Measurements from ENCODE around the gene ZNF264.
"Not testable (repeated sequence)": the region's sequence is repeated elsewhere in the genome, so short reads cannot be mapped to it uniquely, and the experiment has no call there.

The ZNF264 gene

GRCh38 chr19:57191141-57192076 is at the start of gene ZNF264:
Gene ZNF264 (plus strand): TSS chr19:57191500. CDS start chr19:57191914, 414 bp downstream.
- DNase-seq (ENCODE audit: low read depth), result peak; percentile 81

DNA sequence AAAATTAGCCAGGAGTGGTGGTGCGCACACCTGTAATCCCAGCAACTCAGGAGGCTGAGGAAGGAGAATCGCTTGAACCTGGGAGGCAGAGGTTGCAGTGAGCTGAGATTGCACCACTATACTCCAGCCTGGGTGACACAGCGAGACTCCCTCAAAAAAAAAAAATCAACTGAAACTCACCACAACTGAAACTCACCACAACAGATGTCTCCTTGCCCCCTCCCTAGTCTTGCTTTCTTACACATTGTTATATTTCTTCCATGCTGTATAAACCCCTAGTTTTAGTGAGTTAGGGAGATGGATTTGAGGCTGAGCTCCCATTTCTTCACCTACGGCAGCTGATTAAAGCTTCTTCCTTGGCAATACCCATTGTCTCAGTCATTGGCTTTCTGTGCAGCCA is 49.6 kb upstream of the ZNF264 start:
- DNase-seq (ENCODE audit: low read depth), result no peak

- DNase-seq (ENCODE audit: low read depth), result no peak
These were observed 38.4 kb upstream of the ZNF264 start for GRCh38 chr19:57152921-57153320.

- DNase-seq (ENCODE audit: low read depth), result no peak
These were observed 29.2 kb upstream of the ZNF264 start for GRCh38 chr19:57161985-57162539.

- no peak for DNase-seq (ENCODE audit: low read depth)
These were observed 25.5 kb upstream of the ZNF264 start for GRCh38 chr19:57165846-57166245.

GRCh38 chr19:57167385-57167784 is 23.9 kb upstream of the ZNF264 start, which contains the start of gene DUXA:
Gene DUXA (minus strand): TSS chr19:57167485. CDS start chr19:57167443, 42 bp downstream.
- DNase-seq (ENCODE audit: low read depth), result no peak

GRCh38 chr19:57171551-57172081 is 19.7 kb upstream of the ZNF264 start:
- no peak for DNase-seq (ENCODE audit: low read depth)

- no peak for DNase-seq (ENCODE audit: low read depth)
These were observed 999 bp upstream of the ZNF264 start for GRCh38 chr19:57190301-57190700.

GRCh38 chr19:57192077-57192420 is 749 bp downstream of the ZNF264 start:
- no peak for DNase-seq (ENCODE audit: low read depth)

DNA sequence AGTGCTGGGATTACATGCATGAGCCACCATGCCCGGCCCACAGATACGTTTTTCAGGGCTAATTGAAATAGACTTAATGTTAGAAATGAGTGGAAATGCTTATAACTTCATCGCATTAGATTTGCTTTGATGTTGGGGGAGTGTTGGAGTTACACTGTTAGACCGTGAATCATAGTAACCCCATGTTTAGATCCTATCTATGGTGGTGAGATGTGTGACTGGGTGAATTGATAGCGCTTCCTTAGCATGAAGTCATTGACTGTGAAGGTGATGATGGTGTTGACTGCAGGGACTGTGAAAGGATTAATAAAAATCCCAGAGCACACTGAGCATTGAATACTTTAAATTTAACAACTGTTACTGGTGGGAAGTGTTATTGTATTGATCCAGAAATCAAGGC is 1.7 kb downstream of the ZNF264 start:
- no peak for DNase-seq (ENCODE audit: low read depth)

GRCh38 chr19:57197874-57198273 is 6.6 kb downstream of the ZNF264 start:
- DNase-seq (ENCODE audit: low read depth), result not testable (repeated sequence)

- DNase-seq (ENCODE audit: low read depth), result no peak
These were observed 10.9 kb downstream of the ZNF264 start for GRCh38 chr19:57202160-57202559.

DNA sequence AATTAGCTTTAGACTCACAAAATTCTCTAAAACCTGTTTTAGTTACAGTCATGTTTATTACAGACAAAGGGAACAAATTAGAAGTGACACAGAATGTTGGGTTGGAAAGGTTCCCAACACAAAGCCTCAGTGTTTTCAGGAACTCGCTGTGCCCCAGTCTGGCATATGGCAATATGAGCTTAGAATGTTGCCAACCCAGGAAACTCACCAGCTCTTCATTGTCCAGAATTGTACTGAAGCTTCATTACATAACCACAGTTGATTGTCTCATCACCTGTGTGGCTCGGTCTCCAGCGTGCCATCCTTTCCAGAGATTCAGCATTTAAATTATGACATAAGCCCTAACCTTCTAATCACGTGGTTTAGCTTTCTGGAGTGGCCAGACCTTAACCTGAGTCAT is 19.1 kb downstream of the ZNF264 start:
- no peak for DNase-seq (ENCODE audit: low read depth)

- no peak for DNase-seq (ENCODE audit: low read depth)
These were observed 20.8 kb downstream of the ZNF264 start for GRCh38 chr19:57212109-57212508.

- no peak for DNase-seq (ENCODE audit: low read depth)
These were observed 36.2 kb downstream of the ZNF264 start for GRCh38 chr19:57227502-57227901.

GRCh38 chr19:57231686-57232085 is 40.4 kb downstream of the ZNF264 start:
- DNase-seq (ENCODE audit: low read depth), result no peak

DNA sequence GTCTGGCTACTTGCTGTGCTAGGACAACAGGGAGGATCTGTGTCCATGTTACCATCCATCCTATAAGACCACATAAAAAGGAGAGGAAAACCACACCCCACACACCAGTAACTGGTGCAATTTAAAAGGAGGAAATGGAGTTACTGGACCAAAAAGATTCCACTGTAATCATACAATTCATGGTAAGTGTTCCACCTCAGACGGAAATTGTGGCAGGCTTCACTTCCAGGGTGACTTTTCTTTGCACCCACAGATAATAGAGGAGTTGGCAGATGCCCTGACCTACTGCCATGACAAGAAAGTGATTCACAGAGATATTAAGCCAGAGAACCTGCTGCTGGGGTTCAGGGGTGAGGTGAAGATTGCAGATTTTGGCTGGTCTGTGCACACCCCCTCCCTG is 41.9 kb downstream of the ZNF264 start:
- no peak for DNase-seq (ENCODE audit: low read depth)

DNA sequence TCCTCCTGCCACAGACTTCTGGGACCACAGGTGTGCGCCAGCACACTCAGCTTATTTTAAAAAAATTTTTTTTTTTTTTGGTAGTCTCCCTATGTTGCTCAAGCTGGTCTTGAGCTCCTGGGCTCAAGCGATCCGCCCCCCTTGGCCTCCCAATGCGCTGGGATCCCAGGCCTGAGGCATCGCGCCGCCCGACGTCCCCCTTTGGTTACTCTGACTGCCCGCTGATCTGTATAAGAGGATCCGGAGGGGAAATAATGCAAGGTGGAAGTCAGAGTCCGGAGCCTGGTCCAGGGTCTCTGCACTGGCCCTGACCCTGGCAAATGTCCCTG is 48.6 kb downstream of the ZNF264 start:
- DNase-seq (ENCODE audit: low read depth), result no peak

- peak; percentile 88 for DNase-seq (ENCODE audit: low read depth)
These were observed 49.2 kb downstream of the ZNF264 start, which contains the start of gene ZNF805 for GRCh38 chr19:57240311-57241090. Gene ZNF805 (plus strand): TSS chr19:57240632. CDS start chr19:57240892, 260 bp downstream.

DNA sequence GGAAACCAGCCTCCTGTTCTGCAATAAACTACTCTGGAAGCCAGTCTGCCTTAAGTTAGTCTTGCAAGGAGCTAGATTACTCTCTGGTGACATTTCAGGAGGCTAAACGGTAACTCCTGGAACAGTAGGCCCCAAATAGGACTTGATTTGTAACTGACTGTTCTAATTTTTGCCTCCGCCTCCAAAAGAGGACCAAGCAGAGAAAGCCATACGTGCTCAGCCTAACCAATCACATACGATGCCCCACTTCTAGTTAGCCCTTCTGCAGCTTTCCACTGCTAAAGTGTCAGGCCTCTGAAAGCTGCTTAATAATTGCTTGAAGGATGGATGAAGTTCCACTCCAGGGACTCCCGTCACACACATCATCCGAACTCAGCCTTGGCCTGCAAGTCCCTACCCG is 49.9 kb downstream of the ZNF264 start:
- DNase-seq (ENCODE audit: low read depth), result peak; percentile 24

DNA sequence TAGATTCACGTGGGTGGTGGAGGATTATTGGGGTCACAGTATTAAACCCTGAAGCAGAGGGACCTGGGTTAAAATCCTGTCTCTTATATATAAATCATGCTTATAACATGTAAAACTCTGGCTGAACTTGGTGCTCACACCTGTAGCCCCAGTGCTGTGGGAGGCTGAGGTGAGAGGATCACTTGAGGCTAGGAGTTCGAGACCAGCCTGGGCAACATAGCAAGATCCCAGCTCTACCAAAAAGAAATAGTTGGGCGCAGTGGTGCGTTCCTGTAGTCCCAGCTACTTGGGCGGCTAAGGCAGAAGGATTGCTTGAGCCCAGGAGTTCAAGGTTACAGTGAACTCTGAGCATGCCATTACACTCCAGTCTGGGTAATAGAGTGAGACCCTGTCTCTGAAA is 51.5 kb downstream of the ZNF264 start:
- DNase-seq (ENCODE audit: low read depth), result no peak

GRCh38 chr19:57244513-57244912 is 53.2 kb downstream of the ZNF264 start:
- no peak for DNase-seq (ENCODE audit: low read depth)

Data from stromal cell of bone marrow (primary cell).